Osteoblast (primary cell): ENCODE results near the gene ZNF221. TPM values are rescaled to one million over a fixed set of nuclear protein-coding genes. Genes with fewer than 3 reads are reported as not detected.
"Not testable (repeated sequence)": the region's sequence is repeated elsewhere in the genome, so short reads cannot be mapped to it uniquely, and the experiment has no call there.

ENCODE experiments used
- DNase-seq: peaks from one replicate; pipeline ENCODE4 v3.0.0; 2011; ENCODE audit warnings: low spot score, mixed read lengths; ENCODE audit not compliant: insufficient read length; ENCODE audit errors: missing footprints
- H2AFZ ChIP-seq: 2 replicates; pipeline ENCODE4 v1.6.0; 2011; ENCODE audit warnings: mild to moderate bottlenecking, low read length
- H3K27ac ChIP-seq: 2 replicates; pipeline ENCODE4 v1.5.1; 2011; ENCODE audit warnings: mild to moderate bottlenecking, low read depth, low read length, moderate library complexity
- H3K27me3 ChIP-seq: 2 replicates; pipeline ENCODE4 v1.6.0; 2012; ENCODE audit warnings: mild to moderate bottlenecking, control low read depth, inconsistent platforms, low read length, moderate library complexity; ENCODE audit not compliant: insufficient read depth
- H3K36me3 ChIP-seq: 2 replicates; pipeline ENCODE4 v1.5.1; 2011; ENCODE audit warnings: mild to moderate bottlenecking, low read length, control low read depth, moderate library complexity; ENCODE audit not compliant: insufficient read depth
- H3K4me1 ChIP-seq: 2 replicates; pipeline ENCODE4 v1.5.1; 2011; ENCODE audit warnings: mild to moderate bottlenecking, low read length, control low read depth, moderate library complexity; ENCODE audit not compliant: insufficient read depth
- H3K4me2 ChIP-seq: 2 replicates; pipeline ENCODE4 v1.6.0; 2011; ENCODE audit warnings: mild to moderate bottlenecking, low read length; ENCODE audit not compliant: insufficient read depth
- H3K4me3 ChIP-seq: fragments of 200-600 bp; sonication (generic); 3 replicates; pipeline ENCODE4 v1.5.1; 2012; ENCODE audit warnings: mild to moderate bottlenecking, low read length, inconsistent platforms; ENCODE audit not compliant: insufficient read depth
- H3K79me2 ChIP-seq: 2 replicates; pipeline ENCODE4 v1.6.0; 2012; ENCODE audit warnings: mild to moderate bottlenecking, low read length, control low read depth, inconsistent platforms; ENCODE audit not compliant: insufficient read depth
- H3K9me3 ChIP-seq: 2 replicates; pipeline ENCODE4 v1.5.1; 2011; ENCODE audit warnings: low read depth, low read length, control low read depth
- H4K20me1 ChIP-seq: 2 replicates; pipeline ENCODE4 v1.6.0; 2012; ENCODE audit warnings: mild to moderate bottlenecking, low read length, control low read depth; ENCODE audit not compliant: insufficient read depth
- total RNA-seq: library from RNA; depleted of rRNA; stranded (reverse); fragments of >200 nt; gene quantifications from 2 replicates; pipeline ENCODE4 v1.2.3, GENCODE V29; 2012
- TF ChIP-seq, protein P1 (sequence below): IDR thresholded peaks from 2 replicates; pipeline ENCODE4 v1.5.1; 2011; ENCODE audit warnings: mild to moderate bottlenecking, low read depth, low read length, moderate library complexity; ENCODE audit errors: extremely low read depth

ZNF221 gene
- total RNA-seq, 1 donor = 9.0 TPM

DNA sequence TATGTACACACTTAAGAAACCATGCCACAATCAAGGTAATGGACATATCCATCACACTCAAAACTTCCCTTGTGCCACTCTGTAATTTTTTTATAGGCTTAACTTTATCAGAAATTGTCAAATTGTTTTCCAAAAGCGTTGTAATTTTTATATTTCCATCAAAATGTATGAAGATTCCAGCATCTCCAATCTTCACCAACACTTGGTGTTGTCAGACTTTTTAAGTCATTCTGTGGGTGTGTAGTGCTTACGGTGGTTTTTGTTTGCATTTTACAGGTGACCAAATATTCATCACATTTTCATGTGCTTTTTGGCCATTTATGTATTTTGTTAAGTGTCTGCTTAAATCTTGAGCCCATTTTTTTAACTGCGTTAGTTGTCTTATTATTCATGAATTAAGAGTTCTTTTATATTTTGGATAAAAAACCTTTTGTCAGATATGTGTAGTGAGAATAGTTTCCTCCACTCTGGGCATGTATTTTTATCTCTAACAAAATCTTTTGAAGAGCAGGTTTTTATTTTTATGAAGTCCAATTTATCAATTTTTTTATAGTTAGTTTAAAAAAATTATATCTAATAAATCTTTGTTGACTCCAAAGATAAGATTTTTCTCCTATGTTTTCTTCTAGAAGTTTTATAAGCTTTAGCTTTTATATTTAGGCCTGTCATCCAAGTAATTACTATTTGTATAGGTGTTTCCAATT is 11.3 kb upstream of the ZNF221 start:
- H2AFZ ChIP-seq = no peak overlapping the region
- H3K4me3 ChIP-seq = no peak overlapping the region
- H3K36me3 ChIP-seq = no peaks in the 10 kb centered on the region
- peaks cover 4% of the 10 kb centered on the region for H3K4me1 ChIP-seq
- H3K4me2 ChIP-seq = no peak overlapping the region
- no peaks in the 10 kb centered on the region for H3K79me2 ChIP-seq
- no peaks in the 10 kb centered on the region for H3K9me3 ChIP-seq
- H3K27me3 ChIP-seq = no peaks in the 10 kb centered on the region
- H4K20me1 ChIP-seq = no peaks in the 10 kb centered on the region
- no peak for DNase-seq
- TF ChIP-seq, protein P1, sequence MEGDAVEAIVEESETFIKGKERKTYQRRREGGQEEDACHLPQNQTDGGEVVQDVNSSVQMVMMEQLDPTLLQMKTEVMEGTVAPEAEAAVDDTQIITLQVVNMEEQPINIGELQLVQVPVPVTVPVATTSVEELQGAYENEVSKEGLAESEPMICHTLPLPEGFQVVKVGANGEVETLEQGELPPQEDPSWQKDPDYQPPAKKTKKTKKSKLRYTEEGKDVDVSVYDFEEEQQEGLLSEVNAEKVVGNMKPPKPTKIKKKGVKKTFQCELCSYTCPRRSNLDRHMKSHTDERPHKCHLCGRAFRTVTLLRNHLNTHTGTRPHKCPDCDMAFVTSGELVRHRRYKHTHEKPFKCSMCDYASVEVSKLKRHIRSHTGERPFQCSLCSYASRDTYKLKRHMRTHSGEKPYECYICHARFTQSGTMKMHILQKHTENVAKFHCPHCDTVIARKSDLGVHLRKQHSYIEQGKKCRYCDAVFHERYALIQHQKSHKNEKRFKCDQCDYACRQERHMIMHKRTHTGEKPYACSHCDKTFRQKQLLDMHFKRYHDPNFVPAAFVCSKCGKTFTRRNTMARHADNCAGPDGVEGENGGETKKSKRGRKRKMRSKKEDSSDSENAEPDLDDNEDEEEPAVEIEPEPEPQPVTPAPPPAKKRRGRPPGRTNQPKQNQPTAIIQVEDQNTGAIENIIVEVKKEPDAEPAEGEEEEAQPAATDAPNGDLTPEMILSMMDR = no peak
- H3K27ac ChIP-seq = no peak overlapping the region

DNA sequence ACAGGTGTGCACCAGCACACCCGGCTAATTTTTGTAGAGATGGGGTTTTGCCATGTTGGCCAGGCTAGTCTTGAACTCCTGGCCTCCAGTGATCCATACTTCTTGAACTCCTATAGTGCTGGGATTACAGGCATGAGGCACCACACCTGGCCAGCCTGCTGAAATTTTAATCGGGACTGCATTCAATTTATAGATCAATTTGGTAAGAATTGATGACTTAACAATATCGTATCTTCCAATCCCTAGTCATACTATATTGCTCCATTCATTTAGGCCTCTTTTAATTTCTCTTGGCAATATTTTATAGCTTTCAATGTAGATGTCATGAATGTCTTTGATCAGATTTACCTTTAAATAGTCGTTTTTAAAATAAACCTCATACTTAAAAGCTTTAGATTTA is 10.3 kb upstream of the ZNF221 start:
- DNase-seq = no peak
- Histone ChIP-seq H3K36me3 (no peaks in the 10 kb centered on the region), H2AFZ (no peak overlapping the region), H3K9me3 (no peaks in the 10 kb centered on the region), H3K4me3 (no peak overlapping the region), H3K4me2 (no peak overlapping the region), H4K20me1 (no peaks in the 10 kb centered on the region), H3K27ac (no peak overlapping the region), H3K27me3 (no peaks in the 10 kb centered on the region), H3K79me2 (no peaks in the 10 kb centered on the region), H3K4me1 (peaks cover under 1% of the 10 kb centered on the region)
- TF ChIP-seq, protein P1 = no peak

DNA sequence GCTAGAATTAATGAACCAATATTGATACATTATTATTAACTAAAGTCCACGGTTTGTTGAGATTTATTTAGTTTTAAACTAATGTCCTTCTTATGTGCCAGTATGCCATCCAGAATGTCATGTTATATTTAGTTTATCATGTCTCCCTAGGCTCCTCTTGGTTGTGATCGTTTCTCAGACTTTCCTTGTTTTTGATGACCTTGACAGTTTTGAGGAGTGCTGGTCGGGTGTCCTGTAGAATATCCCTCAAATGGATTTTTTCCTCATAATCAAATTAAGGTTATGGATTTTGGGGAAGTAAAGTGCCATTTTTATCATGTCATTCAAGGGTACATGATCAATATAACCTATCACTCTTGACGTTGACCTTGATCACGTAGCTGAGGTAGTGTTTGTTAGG is 9.8 kb upstream of the ZNF221 start:
- Histone ChIP-seq H3K79me2 (no peaks in the 10 kb centered on the region), H3K4me2 (no peak overlapping the region), H3K36me3 (no peaks in the 10 kb centered on the region), H3K4me1 (no peaks in the 10 kb centered on the region), H4K20me1 (no peaks in the 10 kb centered on the region), H3K9me3 (no peaks in the 10 kb centered on the region), H2AFZ (no peak overlapping the region), H3K4me3 (no peak overlapping the region), H3K27ac (no peak overlapping the region), H3K27me3 (no peaks in the 10 kb centered on the region)
- TF ChIP-seq, protein P1 = no peak
- DNase-seq = no peak

DNA sequence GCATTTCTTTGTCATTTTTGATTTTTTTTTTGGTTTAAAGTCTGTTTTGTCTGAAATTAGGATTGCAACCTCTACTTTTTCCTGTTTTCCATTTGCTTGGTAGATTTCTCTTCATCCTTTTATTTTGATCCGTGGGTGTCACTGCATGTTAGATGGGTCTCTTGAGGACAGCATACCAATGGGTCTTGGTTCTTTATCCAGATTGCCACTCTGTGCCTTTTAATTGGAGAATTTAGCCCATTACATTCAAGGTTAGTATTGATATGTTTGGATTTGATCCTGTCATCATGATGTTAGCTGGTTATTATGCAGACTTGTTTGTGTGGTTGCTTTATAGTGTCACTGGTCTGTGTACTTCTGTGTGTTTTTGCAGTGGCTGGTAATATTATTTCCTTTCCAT is 3.6 kb upstream of the ZNF221 start:
- not testable (repeated sequence) for H3K79me2 ChIP-seq

DNA sequence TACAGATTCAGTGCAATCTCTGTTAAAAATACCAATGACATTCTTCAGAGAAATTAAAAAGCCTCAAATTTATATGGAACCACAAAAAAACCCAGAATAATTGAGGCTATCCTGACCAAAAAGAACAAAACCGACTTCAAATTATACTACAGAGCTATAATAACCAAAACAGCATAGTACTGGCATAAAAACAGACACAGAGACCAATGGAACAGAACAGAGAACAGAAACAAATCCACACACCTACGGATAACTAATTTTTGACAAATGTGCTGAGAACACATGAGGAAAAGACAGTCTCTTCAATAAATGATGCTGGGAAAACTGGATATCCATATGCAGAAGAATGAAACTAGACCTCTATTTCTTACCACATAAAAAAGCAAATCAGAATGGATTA is 1.2 kb upstream of the ZNF221 start:
- H4K20me1 ChIP-seq, H3K27me3 ChIP-seq, H2AFZ ChIP-seq, H3K36me3 ChIP-seq, H3K4me1 ChIP-seq, H3K4me2 ChIP-seq, H3K9me3 ChIP-seq, H3K4me3 ChIP-seq, H3K27ac ChIP-seq, H3K79me2 ChIP-seq, DNase-seq: not testable (repeated sequence)

More for the DNA sequence above, 3.6 kb upstream of the ZNF221 start:
- not testable (repeated sequence) for H3K4me1 ChIP-seq, H3K4me3 ChIP-seq, H2AFZ ChIP-seq, H3K4me2 ChIP-seq, H3K27ac ChIP-seq, H3K9me3 ChIP-seq, H3K36me3 ChIP-seq, H3K27me3 ChIP-seq, DNase-seq, H4K20me1 ChIP-seq
